Activated B cell treated with CpG ODN at 0.5 μM for 24 hours (primary cell): ENCODE results near the gene AK2. TPM values are rescaled to one million over a fixed set of nuclear protein-coding genes. Genes with fewer than 3 reads are reported as not detected.
A peak's percentile ranks its signal among the peaks of the same experiment; 100 is the strongest.

Experiments used
- ATAC-seq: fragments of 200-7000 bp; cut with Tn5 transposase; one replicate; pipeline ENCODE4 v1.10.0; 2021; ENCODE audit warnings: low read depth, mild to moderate bottlenecking, moderate library complexity
- CTCF ChIA-PET: fragments of 350-600 bp; sonication (Branson Sonifier 250); formaldehyde crosslinking; loops from one replicate; lab custom pipeline; 2021; ENCODE audit warnings: antibody characterized with exemption; lab: Charles Lee
- POLR2A ChIA-PET: fragments of 350-600 bp; sonication (Branson Sonifier 250); formaldehyde crosslinking; loops from one replicate; lab custom pipeline; 2021; ENCODE audit warnings: antibody characterized with exemption; lab: Charles Lee
- DNase-seq: peaks from one replicate; pipeline ENCODE4 v3.0.0; 2022
- H3K27ac Mint-ChIP-seq: one replicate; pipeline ENCODE4 v1.8.0; 2020; ENCODE audit warnings: mixed read lengths
- H3K27me3 Mint-ChIP-seq: one replicate; pipeline ENCODE4 v1.8.0; 2021; ENCODE audit warnings: mixed read lengths
- H3K36me3 Mint-ChIP-seq: one replicate; pipeline ENCODE4 v1.8.0; 2021; ENCODE audit warnings: low read depth, mixed read lengths
- H3K4me1 Mint-ChIP-seq: one replicate; pipeline ENCODE4 v1.8.0; 2021; ENCODE audit warnings: mixed read lengths
- H3K4me3 Mint-ChIP-seq: one replicate; pipeline ENCODE4 v1.8.0; 2020; ENCODE audit warnings: mild to moderate bottlenecking, mixed read lengths
- H3K9me3 Mint-ChIP-seq: one replicate; pipeline ENCODE4 v1.8.0; 2020; ENCODE audit warnings: mixed read lengths
- intact Hi-C: fragments of 100-400 bp; cut with micrococcal nuclease; formaldehyde crosslinking; loops from one replicate; pipeline ENCODE4 v1.15.1; 2024
- total RNA-seq: library from RNA; stranded (reverse); gene quantifications from 2 replicates; pipeline ENCODE4 v1.2.3, GENCODE V29; 2022
- TF ChIP-seq, protein P1 (sequence below): fragments of 200-600 bp; IDR thresholded peaks from one replicate; pipeline ENCODE4 v1.8.0; 2022; ENCODE audit warnings: antibody characterized with exemption, mild to moderate bottlenecking

Gene AK2
- total RNA-seq, 1 donor from 2014 or later: 162 TPM

DNA sequence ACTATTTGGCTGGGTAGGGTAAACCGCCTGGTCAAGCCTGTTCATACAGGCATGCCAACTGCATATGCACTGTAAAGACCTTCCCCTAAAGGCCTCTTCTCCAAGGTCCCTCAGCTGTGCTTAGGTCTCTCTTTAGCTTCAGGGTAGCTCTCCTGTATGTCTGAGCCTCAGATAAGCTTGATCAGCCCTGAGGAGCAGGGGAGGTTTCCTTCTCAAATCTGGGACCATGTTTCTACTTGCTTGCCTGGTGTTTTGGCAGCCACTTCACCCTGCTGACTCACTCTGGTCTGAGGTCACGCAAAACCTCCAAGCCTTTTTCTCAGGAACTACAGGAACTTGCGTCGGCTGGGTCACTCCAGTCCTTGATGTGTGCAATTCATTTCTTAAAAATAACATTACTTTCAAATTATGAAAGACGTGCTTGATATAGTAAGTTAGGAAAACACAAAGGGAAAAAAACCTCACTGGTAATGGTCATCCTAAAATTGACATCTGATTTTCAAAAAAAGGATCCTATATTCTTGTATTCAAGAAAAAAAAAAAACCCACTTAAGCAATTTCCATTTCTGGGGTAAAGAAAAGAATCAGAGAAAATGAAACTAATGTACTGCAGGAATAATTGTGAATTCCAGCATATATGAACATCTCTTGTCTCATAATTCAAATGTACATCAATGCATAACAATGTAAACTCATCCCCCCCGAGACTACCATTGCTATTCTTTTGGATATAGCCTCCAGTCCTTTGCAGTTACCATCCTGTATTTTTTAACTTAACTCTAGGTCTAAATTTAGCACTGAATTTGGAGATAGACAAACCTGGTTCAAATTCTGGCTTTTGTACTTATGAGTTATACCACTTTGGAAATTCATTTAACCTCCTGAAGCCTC, 47.3 kb downstream of the AK2 start:
- intact Hi-C loops: loop anchor here (5.0 kb wide), 1 partner anchor 172 kb away; the partner anchor contains the start of genes S100PBP and YARS1
- ChIA-PET POLR2A (interaction anchor here (1.1 to 5.2 kb wide), 2 partner anchors 8 to 24 kb away, joined by 5 to 109 read pairs; partner anchors contain the start of gene RNF19B), CTCF (interaction anchor here (1.2 kb wide), 1 partner anchor 18 kb away, joined by 3 read pairs; no protein-coding TSS in a partner anchor)
- H3K4me1 Mint-ChIP-seq: peaks cover 66% of the 10 kb centered on the region
- H3K27ac Mint-ChIP-seq: peak overlapping the region; percentile 65
- no peak overlapping the region for H3K4me3 Mint-ChIP-seq
- TF ChIP-seq, protein P1, sequence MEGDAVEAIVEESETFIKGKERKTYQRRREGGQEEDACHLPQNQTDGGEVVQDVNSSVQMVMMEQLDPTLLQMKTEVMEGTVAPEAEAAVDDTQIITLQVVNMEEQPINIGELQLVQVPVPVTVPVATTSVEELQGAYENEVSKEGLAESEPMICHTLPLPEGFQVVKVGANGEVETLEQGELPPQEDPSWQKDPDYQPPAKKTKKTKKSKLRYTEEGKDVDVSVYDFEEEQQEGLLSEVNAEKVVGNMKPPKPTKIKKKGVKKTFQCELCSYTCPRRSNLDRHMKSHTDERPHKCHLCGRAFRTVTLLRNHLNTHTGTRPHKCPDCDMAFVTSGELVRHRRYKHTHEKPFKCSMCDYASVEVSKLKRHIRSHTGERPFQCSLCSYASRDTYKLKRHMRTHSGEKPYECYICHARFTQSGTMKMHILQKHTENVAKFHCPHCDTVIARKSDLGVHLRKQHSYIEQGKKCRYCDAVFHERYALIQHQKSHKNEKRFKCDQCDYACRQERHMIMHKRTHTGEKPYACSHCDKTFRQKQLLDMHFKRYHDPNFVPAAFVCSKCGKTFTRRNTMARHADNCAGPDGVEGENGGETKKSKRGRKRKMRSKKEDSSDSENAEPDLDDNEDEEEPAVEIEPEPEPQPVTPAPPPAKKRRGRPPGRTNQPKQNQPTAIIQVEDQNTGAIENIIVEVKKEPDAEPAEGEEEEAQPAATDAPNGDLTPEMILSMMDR: no peak
- no peak for ATAC-seq
- H3K36me3 Mint-ChIP-seq: no peaks in the 10 kb centered on the region
- no peaks in the 10 kb centered on the region for H3K9me3 Mint-ChIP-seq
- no peak for DNase-seq
- no peaks in the 10 kb centered on the region for H3K27me3 Mint-ChIP-seq

DNA sequence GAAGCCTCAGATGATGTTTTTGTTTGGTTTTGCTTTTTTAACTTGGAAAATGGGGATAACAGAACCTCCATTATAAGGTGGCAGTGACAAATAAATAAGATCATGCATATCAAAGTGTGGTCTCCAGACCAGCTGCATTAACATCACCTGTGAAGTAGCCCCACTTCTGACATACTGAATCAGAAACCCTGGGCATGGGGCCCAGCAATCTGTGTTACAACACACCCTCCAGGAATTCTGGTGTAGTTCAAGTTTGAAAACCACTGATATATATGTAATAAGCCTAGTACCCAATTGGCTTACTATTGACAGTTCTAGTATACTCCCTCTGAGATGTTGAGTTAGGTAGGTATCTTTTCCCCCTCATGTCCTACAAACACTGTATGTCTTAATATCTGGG, 48.0 kb downstream of the AK2 start:
- DNase-seq (no peak), ATAC-seq (no peak)
- H3K4me3 Mint-ChIP-seq: no peak overlapping the region
- peak overlapping the region; percentile 65 for H3K27ac Mint-ChIP-seq
- intact Hi-C loops: no loop called here
- no peaks in the 10 kb centered on the region for H3K9me3 Mint-ChIP-seq
- ChIA-PET POLR2A (interaction anchor here (1.1 kb wide), 1 partner anchor 24 kb away, joined by 5 read pairs; the partner anchor contains the start of gene RNF19B), CTCF (interaction anchor here (1.2 kb wide), 1 partner anchor 19 kb away, joined by 3 read pairs; no protein-coding TSS in a partner anchor)
- peaks cover 67% of the 10 kb centered on the region for H3K4me1 Mint-ChIP-seq
- no peaks in the 10 kb centered on the region for H3K36me3 Mint-ChIP-seq
- TF ChIP-seq, protein P1: no peak
- H3K27me3 Mint-ChIP-seq: no peaks in the 10 kb centered on the region

DNA sequence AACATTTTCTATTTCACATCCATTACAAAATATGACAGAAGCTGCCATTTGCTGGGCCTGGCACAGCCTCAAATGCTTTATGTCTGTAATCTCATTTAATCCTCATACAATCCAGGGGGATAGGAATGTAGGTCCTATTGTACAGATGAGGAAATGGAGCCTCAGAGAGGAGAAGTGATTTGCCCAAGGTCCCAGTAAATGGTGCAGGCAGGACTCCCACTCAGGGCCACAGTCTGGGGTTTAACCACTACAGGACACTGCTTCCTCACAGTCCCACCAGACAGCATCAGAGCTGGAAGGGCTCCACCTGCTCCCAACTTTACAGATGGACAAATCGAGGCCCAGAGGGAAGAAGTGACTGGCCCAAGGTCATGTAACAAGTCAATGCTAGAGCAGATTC, 51.5 kb downstream of the AK2 start:
- no peaks in the 10 kb centered on the region for H3K36me3 Mint-ChIP-seq
- H3K4me3 Mint-ChIP-seq: no peak overlapping the region
- H3K4me1 Mint-ChIP-seq: peaks cover 66% of the 10 kb centered on the region
- TF ChIP-seq, protein P1: no peak
- DNase-seq: no peak
- intact Hi-C loops: no loop called here
- H3K27ac Mint-ChIP-seq: peak overlapping the region; percentile 69
- H3K27me3 Mint-ChIP-seq: no peaks in the 10 kb centered on the region
- ChIA-PET CTCF (interaction anchor here (1.3 kb wide), 1 partner anchor 23 kb away, joined by 3 read pairs; no protein-coding TSS in a partner anchor), POLR2A (interaction anchor here (1.5 to 2.8 kb wide), 3 partner anchors 8 to 21 kb away, joined by 3 to 23 read pairs (median 18); partner anchors contain the start of gene RNF19B)
- H3K9me3 Mint-ChIP-seq: no peaks in the 10 kb centered on the region
- ATAC-seq: no peak

DNA sequence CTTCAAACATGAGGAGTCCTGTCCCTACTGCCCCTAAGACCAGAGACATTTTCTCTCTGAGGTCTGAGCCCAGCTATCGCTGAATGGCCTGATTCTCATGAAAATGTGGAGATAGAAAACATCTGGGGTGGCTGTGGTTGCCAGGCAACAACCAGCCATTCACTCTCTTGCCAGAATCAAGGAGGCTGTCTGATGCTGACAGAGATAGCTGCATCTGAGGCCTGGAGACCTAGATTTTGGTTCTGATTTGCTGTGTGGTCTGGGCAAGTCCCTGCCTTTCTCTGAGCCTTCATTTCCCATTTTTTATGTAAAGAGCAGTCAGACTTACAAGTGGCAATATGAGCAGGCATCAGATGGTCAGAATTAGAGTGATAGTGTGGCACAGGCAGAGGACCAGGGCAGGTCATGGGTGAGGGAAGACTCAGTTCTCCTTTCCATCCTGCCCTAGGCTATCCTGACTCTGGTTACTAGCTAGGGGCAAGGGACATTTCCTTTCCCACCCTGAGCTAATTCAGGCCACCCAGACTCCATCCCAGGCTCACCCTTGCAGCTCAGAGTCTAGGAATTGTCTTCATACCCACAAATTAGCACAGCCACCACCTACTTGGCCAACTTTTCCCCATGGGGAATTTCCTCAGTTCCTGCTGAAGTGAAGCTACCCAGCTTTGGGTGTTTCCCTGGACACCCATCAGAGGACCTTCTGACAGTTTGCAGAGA, 52.1 kb downstream of the AK2 start:
- peaks cover 66% of the 10 kb centered on the region for H3K4me1 Mint-ChIP-seq
- peak overlapping the region; percentile 9 for H3K4me3 Mint-ChIP-seq
- intact Hi-C loops: loop anchor here (5.0 kb wide), 1 partner anchor 1687 kb away; the partner anchor contains the start of genes SNRNP40 and ZCCHC17
- TF ChIP-seq, protein P1: no peak
- peak overlapping the region; percentile 69 for H3K27ac Mint-ChIP-seq
- CTCF ChIA-PET: no interaction called here
- H3K27me3 Mint-ChIP-seq: no peaks in the 10 kb centered on the region
- H3K36me3 Mint-ChIP-seq: no peaks in the 10 kb centered on the region
- DNase-seq: no peak
- ATAC-seq: peak; percentile 14
- no peaks in the 10 kb centered on the region for H3K9me3 Mint-ChIP-seq
- POLR2A ChIA-PET: interaction anchor here (1.5 to 2.8 kb wide), 3 partner anchors 9 to 20 kb away, joined by 3 to 23 read pairs (median 18); partner anchors contain the start of gene RNF19B
